ENCODE results near the gene CDKN2B-AS1.

GRCh38 chr9:22157828-22158227 is 163.2 kb downstream of the CDKN2B-AS1 start:
- TF ChIP-seq CTCF (IDR thresholded peaks at IDR 0.05) (no peak), EP300 (IDR thresholded peaks at IDR 0.05) (no peak), POLR2A (IDR thresholded peaks at IDR 0.05) (no peak)
